Hematopoietic multipotent progenitor cell treated with erythropoietin and hydrocortisone succinate and interleukin-3 and kit ligand, for 8 days (in vitro differentiated cells): ENCODE results near the gene MTMR10.
A peak's percentile ranks its signal among the peaks of the same experiment; 100 is the strongest.

Experiments
- DNase-seq: peaks from one replicate; pipeline ENCODE4 v3.0.0-alpha.2; 2015

MTMR10 gene

DNA sequence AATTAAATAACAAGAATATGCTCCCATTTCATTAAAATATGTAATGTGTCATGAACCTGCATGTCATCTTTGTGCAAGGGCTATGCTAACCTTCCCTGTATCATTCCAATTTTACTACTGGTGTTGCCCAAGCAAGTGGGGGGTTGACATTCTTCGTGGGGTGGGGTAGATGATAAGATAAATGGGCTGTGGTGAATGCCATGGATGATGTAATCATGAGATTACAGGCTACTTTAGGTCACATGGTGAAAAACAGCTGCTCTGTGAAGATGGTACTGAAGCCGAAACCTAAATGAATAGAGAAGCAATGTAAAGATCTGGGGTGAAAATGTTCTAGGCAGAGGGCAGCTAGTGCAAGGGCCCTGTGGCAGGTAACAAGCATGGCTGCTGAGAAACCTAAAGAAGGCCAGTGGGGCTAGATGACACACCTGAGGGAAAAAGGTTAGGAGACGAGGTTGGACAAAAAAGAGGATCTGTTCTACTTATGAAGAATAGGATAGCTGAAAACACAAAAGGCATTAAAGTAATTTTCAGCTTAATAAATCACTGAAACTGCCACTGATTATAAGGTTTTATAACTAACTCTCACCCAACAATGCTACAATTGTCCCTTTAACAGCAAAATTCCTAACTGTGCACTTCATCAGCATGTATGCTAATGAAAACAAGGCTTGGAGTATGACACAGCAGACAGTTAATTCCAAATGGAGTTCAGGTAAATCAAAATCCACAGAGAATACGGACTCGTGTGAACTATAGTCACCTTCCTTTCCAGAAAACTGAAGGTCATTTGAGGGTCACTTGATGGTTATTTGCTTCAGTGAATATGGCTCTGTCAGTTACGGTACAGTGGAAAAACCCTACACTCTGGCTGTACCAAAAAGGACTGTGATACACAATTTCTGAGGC lies 35.0 kb downstream of the MTMR10 start:
- DNase-seq = peak; percentile 16

DNA sequence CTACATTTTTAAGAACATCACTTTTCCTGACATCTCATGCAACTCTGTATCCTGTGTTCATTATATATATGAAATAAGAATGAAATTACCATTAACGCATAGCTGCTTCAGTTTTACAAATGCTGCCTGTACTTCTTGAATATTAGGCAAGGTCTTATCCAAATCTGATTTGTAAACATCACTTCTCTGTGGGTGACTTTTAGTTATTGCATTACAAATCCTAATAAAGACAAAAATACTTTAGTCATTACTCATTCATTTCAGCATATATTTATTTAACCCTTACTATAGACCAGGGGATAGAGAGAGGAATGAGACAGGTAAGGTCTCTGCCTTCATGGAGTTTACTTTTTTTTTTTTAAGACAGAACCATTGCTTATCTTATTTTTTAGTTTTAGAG lies 36.8 kb downstream of the MTMR10 start:
- DNase-seq = no peak

- DNase-seq = peak; percentile 63
Measured at GRCh38 chr15:30953731-30954378, 37.6 kb downstream of the MTMR10 start.

GRCh38 chr15:30953183-30953582 lies 38.2 kb downstream of the MTMR10 start:
- no peak for DNase-seq

GRCh38 chr15:30943654-30944335 lies 47.6 kb downstream of the MTMR10 start:
- DNase-seq = no peak

DNA sequence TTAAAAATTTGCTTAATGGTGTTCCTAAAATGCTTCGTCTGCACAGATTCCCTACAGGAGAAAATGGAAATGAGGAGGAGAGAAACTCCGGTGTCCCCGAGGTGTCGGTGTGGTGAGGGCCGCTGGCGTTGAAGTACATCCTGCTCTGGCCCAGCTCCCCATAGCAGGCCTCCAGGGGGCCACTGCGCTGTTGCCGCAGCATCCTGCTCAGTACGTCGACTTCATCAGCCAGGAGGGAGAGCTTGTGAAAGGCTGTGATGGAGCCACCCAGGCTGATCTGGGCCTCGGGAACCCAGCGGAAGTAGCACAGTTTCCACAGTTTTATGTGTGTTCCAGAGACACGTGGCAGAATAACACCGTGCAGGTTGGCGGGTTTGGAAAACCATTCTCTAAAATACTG lies 49.9 kb downstream of the MTMR10 start:
- DNase-seq = no peak

- DNase-seq = no peak
Measured at GRCh38 chr15:30940359-30940758, 51.1 kb downstream of the MTMR10 start.

DNA sequence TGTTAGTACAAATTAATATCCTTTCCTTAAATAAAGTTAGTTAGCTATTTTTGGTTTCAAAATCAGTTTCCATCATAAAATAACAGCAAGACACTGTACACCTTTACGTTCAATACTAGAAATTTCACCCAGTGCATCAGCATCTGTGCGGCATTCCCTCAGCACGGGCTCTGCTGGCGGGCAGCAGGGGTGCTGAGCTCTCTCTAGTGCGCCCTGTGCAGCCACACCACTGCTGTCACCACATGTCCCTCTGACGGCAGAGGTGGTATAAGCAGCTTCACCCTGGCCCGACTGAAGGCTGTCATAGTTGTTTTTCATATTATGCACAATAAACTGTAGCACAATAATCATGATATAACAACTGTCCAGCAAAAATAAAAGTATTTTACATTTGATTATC lies 52.3 kb downstream of the MTMR10 start:
- no peak for DNase-seq

DNA sequence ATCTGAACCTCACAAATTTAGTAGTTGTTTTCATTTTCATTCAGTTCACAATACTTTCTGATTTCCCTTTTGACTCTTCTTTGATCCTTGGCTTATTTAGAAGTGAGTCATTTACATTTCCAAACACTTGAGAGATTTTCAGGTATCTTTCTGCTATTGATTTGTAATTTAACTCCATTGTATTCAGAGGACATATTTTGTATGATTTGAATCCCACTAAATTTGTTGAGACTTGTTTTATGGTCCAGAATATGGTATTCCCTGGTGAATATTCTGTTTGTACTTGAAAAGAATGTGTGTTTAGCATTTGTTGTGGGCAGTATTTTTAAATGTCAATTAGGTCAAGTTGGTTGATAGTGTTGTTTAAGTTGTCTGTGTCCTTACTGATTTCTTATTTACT lies 58.1 kb downstream of the MTMR10 start:
- DNase-seq = no peak

- no peak for DNase-seq
Measured at GRCh38 chr15:30930422-30930821, 61.0 kb downstream of the MTMR10 start.

- no peak for DNase-seq
Measured at GRCh38 chr15:30929982-30930381, 61.4 kb downstream of the MTMR10 start.

- peak; percentile 12 for DNase-seq
Measured at GRCh38 chr15:30929064-30929669, 62.3 kb downstream of the MTMR10 start.

DNA sequence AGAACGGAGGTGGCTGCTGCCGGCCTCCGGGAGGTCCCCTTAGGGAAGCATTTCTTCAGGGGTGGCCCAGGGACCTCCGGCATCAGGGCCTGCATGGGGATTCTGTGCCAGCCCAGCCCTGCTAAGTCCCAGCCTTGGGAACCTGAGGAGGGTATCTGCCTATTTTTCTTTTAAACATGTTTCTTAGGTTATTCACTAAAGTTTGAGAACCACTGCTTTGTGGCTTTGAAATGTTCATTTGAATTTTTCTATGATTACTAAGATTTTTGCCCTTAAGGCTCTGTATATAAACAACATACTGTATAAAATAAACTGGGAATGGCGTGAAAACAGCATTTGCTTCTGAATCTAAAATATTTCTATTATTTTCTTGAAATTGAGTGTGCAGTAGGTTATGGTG lies 63.4 kb downstream of the MTMR10 start:
- no peak for DNase-seq

GRCh38 chr15:30927148-30927761 lies 64.2 kb downstream of the MTMR10 start:
- no peak for DNase-seq

DNA sequence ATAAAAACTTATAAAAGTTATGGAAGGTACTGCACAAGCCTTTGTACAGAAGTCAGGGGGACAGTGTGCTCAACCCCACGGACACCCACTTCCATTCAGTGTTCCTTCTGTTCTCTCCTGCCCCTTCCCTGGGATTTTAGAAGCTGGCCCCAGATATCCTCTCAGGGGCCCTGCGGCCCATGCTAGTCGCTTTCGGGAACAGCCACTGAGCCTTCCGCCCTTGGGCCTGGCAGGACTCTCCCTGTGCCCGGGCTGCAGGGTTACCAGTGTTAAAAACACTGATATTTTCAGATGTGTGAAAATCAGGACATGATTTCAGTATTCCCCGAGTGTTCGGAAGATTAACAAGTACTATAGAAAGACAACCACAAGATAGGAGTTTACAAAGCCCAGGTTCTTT lies 65.3 kb downstream of the MTMR10 start:
- no peak for DNase-seq

- no peak for DNase-seq
Measured at GRCh38 chr15:30925686-30926085, 65.7 kb downstream of the MTMR10 start.

GRCh38 chr15:30924353-30924752 lies 67.1 kb downstream of the MTMR10 start:
- no peak for DNase-seq

DNA sequence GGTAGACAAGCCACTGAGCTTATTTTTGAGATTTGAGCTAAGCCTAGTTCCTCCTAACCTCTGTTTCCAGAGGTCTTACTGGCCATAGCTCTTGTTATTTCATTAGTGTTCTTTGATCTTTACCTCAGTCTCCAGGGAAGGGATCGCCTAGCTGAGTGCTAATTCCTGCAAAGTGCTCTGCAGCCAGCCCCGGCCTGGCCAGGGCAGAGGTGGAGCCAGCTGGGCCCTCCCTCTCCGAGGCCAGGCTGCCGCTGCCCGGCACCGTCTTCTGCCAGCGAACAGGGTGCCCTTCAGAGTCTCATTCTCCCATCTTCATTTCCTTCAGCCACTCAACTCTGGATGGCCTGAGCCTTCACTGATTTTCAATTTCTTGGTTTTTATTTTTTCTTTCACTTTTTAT lies 68.0 kb downstream of the MTMR10 start:
- no peak for DNase-seq

- DNase-seq = no peak
Measured at GRCh38 chr15:30922480-30923311, 68.7 kb downstream of the MTMR10 start.

DNA sequence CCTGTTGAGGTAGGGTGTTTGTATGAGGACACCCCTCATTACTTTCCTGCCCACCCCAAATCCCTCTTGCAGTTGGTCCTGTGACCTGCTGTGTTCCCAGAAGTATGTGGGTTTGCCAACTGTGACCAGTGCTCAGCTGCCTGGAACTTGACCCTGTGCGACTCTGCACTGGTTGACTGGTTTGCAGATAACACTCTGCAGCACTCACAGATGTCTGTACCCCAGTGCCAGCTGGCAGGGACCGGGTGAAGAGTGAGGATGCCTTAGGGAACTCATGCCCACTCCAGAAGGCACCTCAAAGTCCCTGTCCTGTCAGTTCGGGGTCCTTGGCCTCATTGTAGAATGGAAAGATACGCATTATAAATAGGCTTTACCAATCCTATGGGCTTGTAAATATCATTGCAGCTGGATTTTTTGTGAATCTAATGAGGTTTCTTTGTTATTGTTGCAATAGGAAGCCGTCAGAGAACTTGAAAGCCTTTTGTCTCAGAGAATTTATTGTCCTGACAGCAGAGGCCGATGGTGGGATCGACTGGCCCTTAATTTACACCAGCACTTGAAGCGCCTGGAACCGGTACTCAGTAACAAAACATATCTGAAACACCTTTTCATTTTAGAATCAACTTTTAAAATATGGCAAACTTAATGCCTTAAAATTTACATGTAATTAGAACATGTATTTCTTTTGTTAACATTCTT lies 69.5 kb downstream of the MTMR10 start:
- DNase-seq = no peak

GRCh38 chr15:30921106-30921505 lies 70.3 kb downstream of the MTMR10 start:
- DNase-seq = no peak
